Stimulated activated CD4-positive, alpha-beta T cell treated with anti-CD3 and anti-CD28 coated beads, Interleukin-4, amount 100 ng/mL, for 48 hours (primary cell): ENCODE data around the gene GPS2.
"Not testable (repeated sequence)": the region's sequence is repeated elsewhere in the genome, so short reads cannot be mapped to it uniquely, and the experiment has no call there.

Experiments
- DNase-seq, 2 donors: peaks; one replicate each; pipeline ENCODE4 v3.0.0-alpha.2; 2020; ENCODE audit warnings: low read depth in 2 of 2

GPS2 gene

DNA sequence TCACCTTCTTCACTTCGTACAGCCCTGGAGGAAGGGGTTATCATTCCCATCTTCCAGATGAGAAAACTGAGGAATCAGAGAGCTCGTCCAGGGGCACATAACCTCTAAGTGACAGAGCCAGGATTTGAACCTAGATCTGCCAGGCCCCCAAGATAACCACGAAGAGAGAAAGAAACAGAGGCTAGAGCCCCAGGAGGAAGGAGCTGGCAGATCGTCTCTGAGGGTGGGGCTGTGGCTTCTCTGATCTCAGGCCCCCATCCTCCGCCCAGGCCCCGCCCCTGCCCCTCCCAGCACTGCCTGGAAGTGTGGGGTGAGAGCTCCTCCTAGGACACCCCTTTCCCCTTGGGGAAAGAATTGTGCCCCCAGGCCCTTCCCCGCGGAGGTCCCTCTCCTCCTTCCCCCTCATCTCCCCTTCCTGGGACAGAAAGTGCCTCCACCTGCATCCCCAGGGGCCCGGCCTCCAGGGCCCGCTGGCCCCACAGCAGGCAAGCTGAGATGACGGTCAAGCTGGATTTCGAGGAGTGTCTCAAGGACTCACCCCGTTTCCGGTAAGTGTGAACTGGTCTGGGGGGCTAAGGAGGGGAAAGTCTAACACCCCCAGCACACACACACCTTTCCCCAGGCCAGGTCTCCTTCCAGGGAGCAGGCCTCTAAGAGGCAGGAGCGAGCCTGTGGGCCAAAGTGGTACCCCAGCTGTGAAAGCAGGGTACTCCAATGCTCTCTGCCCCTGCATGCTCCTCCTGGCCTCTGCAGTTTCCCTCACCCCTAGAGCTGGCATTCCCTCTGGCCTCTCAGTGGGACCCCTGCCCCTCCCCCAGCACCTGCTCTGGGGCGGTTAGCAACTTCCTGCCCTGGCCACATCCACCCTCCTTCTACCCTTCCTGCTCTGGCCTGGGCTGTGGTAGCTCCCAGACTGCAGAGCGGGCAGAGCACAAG lies 21.3 kb upstream of the GPS2 start, which contains the start of gene ACAP1:
ACAP1 (plus strand) TSS at position 290 of the 936 bp plus-strand sequence; CDS start at position 496, 206 bp downstream.
- peak; percentile 78 to 87 for DNase-seq

DNA sequence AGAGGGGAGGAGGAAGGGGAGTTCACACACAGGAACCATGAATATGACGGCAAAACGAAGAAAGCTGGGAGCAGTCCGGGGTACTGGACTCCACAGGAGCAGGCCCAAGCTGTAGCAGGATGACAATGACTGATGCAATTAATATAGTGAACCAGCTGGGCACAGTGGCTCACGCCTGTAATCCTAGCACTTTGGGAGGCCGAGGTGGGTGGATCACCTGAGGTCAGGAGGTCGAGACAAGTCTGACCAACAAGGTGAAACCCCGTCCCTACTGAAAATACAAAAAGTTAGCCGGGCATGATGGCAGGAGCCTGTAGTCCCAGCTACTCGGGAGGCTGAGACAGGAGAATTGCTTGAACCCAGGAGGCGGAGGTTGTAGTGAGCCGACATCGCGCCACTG lies 20.6 kb upstream of the GPS2 start:
- DNase-seq: not testable (repeated sequence)

- no peak for DNase-seq
Observed at GRCh38 chr17:7334938-7335538, 19.9 kb upstream of the GPS2 start.

DNA sequence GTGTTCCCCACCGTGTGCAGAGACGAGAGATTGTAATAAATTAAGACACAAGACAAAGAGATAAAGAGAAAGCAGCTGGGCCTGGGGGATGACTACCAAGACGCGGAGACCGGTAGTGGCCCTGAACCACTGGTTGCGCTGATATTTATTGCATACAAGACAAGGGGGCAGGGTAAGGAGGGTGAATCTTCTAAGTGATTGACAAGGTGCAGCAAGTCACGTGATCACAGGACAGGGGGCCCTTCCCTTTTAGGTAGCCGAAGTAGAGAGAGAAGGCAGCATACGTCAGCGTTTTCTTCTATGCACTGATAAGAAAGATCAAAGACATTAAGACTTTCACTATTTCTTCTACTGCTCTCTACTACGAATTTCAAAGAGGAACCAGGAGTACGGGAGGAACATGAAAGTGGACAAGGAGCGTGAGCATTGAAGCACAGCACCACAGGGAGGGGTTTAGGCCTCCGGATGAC lies 17.5 kb upstream of the GPS2 start:
- DNase-seq: not testable (repeated sequence)

- DNase-seq: no peak
Observed at GRCh38 chr17:7332111-7332510, 17.0 kb upstream of the GPS2 start.

DNA sequence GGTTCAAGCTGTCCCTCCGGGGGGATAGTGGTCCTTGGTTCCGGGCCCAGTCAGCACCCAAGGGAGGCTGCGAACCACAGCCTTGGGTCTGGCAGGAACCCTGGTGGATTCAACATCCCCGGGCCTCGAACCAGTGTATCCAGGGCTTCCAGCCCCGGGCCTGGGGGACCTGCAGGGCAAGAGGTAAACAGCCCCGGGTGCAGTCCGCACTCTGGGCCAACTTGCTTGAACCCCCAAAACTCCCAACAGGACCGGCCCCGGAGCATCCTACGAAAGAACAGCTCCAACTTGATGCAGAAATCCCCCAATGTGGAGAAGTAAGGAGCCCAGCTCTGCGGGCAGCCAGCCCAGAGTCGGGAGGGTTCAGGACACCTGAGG lies 15.5 kb upstream of the GPS2 start:
- no peak for DNase-seq

- peak; percentile 69 to 80 for DNase-seq
Observed at GRCh38 chr17:7329997-7330637, 15.0 kb upstream of the GPS2 start.

DNA sequence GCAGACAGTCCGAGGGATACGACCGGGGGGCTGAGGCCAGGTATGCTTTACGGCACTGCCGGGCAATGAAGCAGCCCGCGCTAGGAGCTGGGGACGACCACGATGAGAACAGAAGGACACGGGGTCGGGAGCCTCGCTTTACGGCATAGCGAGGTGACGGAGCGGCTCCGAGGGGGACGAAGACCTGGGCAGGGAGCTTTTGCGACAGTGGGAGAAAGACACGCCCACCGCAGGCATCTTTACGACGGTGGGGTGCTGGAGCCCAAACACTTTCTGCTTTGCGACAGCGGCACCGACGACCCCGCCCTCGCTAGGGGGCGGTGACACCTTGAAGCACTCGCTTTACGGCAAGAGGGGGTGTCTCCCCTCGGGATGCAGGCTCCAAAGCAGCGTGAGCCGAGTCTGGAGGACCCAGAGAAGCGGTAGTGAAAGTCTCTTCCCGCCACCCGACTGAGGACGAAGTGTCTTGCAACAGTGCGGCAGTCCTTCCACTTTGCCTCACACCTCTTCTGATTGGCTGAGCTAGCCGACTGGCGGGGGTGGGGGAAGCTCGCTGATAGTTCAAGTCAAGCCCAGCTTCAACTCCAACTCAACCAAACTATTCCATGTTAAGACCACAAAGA lies 14.3 kb upstream of the GPS2 start:
- DNase-seq: peak; percentile 93 to 96

- peak; percentile 22 to 27 for DNase-seq
Observed at GRCh38 chr17:7328840-7329373, 13.7 kb upstream of the GPS2 start, which contains the start of gene NEURL4. TSS of gene NEURL4 (minus strand) at chr17:7329335. CDS start at chr17:7329312, 23 bp downstream.

GRCh38 chr17:7328009-7328408 lies 12.8 kb upstream of the GPS2 start:
- no peak for DNase-seq

- DNase-seq: no peak
Observed at GRCh38 chr17:7327501-7327900, 12.3 kb upstream of the GPS2 start.

GRCh38 chr17:7327056-7327455 lies 11.9 kb upstream of the GPS2 start:
- no peak for DNase-seq

DNA sequence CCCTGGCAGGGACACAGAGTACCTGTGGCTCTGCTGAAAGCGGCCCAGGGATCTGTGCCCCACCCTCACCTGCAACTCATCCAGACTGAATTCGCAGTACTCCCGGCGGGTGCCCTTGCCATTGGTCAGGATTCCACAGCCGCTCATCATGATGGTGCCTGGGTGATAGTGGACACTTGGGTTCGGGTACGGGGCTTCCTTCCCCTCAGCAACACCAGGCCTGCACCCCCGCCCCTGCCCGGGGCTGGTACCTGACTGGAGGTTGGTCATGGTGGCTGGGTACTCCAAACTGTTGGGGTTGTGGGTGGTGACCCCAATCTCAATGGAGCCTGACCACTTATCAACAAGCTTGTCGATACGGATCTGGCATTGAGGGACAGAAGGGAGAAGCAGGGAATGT lies 11.0 kb upstream of the GPS2 start:
- no peak for DNase-seq

DNA sequence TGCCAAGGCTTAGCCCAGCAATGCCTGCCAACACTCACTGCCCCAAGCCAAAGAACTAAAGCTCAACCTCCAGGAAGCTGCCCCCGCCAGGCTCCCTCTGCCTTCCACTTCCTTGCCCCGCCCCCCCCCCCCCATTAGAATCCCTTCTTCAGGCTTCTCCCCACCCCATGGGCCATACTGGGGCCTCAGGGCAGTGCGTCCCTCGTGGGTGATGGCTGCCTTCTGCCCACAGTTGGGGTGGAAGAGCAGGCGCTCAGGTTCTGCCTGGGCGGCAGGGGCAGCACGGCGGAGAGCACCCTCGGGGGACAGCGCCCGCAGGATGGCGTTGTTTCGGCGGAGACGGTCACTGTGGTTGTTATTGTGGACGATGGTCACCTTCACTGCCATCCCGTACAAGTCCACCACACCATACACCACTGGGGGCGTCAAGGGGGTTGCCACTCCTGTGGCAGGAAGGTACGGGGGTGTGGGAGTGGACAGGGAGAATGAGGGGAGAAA lies 9.9 kb upstream of the GPS2 start:
- no peak for DNase-seq

GRCh38 chr17:7324438-7324779 lies 9.2 kb upstream of the GPS2 start:
- no peak for DNase-seq

- peak; percentile 46 to 60 for DNase-seq
Observed at GRCh38 chr17:7323731-7324437, 8.7 kb upstream of the GPS2 start.

DNA sequence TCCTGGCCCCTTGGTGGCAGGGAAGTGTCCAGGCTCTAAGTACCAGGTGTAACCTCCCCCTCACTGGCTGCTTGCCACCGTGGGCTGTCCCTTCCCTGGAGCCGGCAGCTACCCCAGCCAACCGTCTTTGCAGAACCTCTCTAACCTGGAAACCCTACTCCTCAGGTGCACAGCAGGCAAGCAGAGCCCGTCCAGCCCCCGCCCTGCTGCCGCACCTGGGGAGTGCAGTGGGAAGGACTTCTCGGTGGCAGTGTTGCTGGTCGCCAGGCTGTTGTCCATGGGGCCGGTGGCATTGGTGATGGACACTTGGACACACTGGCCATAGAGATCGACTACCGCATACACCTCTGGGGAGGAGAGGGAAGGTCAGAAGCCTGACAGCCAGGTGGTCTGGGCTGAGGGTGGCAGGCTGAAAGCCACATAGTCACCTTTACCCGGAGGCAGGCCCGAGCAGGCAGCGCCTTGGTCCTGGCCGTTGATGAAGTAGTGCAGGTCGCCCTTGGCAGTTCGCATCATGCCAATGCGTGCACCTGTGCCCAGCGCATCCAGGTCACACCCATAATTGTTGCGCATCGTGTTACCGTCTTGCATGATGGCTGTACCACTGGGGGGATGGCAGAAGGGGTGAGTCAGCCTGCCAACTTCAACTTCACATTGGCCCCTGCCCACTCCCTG lies 7.5 kb upstream of the GPS2 start:
- DNase-seq: no peak

DNA sequence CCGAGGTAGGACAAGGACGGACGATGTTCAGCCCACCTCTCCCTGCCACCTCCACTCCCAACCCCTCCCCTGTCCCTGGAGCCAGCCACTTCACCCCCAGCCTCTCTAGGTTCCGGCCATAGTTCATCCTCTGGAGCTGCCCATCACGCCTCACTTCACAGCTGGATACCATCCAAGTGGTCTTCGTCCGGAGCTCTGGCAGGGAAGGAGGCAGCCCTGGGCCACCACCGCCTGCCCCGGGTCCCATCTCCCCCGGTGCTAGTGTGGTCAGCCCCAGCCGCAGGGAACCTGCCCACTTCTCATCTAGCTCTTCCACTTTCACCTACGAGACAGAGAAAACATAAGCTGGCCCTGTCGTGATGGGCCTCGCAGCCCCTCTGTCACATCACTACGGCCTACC lies 6.3 kb upstream of the GPS2 start:
- DNase-seq: no peak

DNA sequence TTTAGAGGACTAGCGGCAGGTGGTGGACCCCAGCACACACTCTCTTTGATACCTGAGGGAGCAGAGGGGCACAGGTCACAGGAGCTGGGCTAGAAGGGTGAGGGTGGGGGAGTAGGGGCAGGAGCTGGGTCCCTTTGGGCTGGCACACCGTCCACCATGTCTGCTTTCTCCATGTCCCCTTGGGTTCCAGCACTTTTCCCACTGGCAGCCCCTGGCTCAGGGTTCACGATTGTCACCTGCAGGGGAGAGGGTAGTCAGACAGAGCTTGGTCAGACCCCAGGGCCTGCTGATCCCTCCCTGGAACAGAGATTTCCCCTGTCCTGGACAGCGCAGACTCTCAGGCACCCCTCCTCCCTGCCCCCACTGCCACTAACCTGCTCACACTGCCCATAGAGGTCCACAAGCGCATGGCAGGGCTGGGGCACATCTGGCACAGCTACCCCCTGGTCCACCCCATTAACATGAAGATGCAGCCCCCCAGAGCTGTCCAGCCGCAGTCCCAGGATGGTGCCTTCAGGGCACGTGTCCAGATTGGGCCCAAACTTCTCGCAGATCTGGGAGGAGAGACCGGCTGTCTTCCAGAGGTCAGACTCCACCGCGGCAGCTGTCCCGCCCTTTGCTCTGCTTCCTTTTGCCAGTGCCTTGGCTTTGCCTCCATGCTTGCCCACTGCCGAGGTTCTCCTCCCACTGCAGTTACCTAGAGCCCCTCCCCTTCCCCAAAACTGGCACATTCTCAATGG lies 3.1 kb upstream of the GPS2 start:
- no peak for DNase-seq
